Renal pelvis (tissue), 4 donors: ENCODE results near the gene TTC34. TPM values are rescaled to one million over a fixed set of nuclear protein-coding genes. Genes with fewer than 3 reads are reported as not detected.

ENCODE experiments used
- DNase-seq: peaks from one replicate; pipeline ENCODE4 v3.0.0-alpha.2; 2013
- polyA plus RNA-seq, 3 donors: library from polyadenylated mRNA; unstranded; fragments of 120-200 nt; gene quantifications; one replicate each; pipeline ENCODE4 v1.2.1, GENCODE V29; 2013; ENCODE audit not compliant: insufficient read length in 3 of 3

Gene TTC34
- polyA plus RNA-seq, 3 donors: 0.97 to 1.4 (median 1.2) TPM

DNA sequence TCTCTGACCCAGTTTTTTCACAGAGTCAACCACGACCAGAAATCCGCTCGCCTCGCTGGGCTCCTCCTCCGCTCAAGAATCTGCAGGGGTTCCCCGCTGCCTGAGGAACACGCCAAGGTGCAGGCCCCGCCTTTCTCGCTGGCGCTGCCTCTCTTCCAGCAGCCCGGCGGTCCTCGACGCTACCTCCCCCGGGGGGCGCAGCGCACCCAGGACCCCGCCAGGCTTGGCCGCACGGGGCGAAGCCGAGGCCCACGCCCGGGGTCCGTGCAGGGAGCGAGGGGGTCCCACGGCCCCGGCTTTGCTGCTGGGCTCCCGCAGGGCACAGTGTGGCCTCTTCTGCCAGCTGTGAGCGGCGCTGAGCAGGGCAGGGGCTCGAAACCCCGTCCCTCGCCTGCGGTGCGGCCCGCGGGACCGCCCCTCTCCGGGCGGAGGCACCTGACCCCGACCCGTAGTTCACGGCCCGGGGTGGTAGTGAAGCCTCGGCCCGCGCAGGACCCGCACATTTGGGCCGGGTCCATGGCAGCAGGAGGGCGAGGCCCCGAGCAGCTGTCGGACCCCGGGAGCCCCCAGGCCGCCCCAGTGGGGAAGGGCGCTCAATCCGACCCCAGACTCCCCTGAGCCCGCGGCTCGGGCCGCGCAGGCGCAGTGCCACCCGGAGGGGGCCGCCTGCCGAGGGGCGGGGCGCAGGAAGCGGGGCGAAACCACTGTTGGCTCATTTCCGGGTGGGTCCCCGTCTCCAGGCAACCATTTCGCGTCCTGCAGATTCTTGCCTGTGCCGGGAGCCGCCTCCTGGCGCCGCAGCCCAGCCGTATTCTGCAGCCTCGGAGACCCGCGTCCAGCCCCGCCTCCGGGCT, 158.7 kb downstream of the TTC34 start:
- peak; percentile 94 for DNase-seq

DNA sequence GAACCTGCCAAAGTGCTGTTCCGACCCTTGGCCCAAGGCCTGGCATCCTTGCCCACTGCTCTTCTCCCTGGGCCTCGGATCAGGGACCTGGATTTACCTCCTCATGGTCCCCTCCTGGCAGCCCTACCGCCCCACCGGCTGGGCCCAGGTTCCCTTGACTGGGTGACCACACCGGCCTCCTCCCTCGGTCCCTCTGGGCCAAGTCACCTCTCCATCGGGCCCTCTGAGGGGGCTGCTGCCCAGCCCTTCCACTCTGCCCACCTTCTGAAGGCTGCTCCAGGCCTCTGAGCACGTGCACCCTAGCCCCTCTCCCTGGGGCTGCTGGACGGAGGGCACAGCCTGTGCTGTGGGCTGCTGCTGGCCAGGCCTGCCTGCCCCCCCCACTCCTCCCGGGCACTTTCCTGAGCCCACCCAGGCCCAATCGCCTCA, 159.3 kb downstream of the TTC34 start:
- no peak for DNase-seq

DNA sequence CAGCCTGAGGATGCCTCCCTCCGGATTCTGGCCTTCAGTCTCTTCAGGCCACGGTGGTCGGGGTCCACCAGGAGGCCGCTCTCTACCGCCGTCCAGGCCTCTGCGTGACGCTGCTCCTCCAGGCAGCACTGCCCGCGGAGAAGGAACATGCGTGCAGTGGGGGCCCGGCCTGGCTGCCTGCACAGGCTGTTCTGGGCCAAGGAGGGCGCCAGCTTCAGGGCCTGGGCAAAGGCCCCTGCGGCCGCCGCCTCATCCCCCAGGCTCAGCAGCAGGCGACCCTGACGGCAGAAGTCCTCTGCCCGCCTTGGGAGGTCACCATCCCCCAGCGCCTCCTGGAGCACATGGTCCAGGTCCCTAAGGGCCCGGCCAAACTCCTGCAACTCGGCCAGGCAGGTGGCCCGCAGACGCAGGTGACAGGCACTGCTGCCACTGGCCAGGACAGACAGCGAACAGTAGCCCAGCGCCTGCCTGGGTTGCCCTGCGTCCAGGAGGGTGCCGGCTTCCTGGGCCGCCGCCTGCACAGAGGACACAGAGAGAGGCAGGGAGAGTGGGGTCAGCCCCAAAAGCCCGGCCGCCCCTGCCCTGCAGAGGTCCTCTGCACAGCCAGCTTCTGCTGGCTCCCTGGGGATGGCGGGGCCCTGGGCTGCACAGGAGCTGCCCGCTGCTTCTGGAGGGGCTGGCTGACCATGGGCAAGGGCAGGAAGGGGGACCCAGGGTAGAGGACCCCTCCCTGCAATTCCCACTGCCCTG, 159.9 kb downstream of the TTC34 start:
- no peak for DNase-seq

DNA sequence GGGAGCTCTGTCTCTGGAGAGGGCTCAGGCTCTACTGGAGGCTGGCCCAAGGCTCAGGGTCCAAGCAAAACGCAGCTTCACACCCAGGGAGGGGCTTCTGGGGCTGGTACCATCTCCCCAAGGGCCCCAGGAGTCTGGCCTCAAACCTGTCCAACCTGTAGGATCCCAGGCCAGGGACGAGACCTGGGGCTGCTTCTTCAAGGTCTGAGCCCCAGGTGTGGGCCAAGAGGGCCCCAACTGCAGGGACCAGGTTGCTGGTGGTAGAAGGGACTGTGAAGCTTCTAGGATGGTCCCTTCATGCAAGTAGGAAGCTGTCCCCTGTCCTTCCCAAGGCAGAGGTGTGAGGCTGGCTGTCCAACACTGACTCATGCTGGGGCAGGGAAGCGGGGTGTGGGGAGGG, 160.9 kb downstream of the TTC34 start:
- DNase-seq: no peak

DNA sequence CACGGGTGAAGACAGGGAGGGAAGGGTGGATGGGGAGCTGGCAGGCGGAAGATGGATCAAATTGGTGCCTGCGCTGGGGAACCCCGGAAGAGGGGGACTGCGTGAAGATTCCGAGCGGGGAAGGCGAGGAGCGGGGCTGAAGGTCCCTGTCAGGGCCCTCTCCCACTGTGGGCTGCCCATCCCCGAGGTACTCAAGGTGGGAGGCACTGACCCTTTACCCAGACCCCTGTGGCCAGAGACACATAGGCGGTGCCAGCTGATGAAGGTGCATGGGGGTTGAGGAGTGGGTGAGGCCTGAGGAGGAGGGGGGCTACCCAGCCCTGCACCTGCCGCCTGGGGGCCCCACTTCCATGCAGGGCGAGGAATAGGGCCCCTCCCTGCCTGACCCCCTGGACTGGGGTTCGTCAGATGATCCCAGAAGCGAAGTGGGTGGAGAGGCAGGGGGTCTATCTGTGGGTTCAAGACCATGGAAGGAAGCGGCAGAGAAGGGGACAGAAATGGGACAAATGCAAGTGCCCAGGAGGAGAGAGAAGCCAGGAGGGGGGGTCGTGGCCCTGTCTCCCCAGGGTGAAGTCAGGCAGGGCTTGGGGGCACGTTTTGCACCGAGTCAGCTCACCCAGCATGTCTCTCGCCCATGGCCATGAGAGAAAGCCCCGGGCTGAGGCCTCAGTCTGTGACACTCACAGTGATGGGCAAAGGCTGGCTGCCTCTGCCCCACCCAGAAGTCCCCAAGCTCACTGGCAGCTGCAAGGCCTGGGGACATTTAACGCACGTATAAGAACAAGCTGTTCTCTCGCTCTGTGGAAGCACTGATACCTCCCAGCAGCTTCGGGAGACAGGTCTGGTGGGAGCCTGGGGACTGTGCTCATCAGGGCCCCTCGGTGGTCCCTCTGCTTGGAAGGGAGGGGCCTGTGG, 161.6 kb downstream of the TTC34 start:
- no peak for DNase-seq

DNA sequence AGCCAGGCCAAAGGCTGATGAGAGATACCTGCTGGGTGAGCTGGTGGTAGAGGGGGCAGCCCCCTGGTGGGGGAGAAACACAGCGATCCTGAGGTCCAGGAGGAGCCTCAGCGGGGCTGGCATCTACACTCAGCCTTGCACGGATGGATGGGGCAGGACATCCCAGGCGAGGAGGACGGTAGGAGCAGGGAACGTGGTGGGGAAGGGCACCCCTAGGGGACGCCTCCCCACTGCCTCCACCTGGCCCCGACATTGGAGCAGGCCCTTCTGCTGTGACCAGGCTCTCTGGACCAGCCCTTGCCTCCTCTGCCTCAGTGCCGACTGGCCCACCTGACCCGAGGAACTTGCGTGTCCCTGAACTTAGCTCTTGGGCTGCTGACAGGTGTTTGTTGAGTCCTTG, 162.3 kb downstream of the TTC34 start:
- no peak for DNase-seq

DNA sequence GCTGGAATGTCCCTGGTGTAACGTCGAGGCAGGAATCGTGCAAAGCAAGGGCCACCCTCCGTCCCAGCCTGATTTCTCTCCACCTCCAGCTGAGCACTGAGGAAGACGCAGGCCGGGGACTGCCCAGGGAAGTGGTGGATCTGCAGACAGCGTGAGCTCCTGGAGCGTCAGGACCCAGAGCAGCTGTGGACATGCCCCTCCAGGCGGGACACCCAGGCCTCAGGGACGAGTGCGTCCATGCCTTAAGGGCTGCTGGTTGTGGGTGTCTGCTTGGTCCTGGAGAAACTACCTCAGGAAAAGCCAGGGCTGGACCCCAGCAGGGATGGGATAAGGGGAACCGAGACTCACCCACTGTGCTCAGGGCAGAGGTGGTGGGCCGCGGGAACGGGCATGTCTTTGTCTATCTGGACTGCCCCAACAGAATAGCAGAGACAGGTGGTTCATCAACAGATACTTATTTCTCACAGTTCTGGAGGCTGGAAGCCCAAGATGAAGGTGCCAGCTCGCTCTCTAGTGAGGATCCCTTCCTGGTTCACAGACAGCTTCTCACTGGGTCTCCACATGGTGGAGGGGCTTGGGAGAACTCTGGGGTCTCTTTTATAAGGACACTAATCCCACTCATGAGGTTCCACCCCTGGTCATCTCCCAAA, 162.9 kb downstream of the TTC34 start:
- DNase-seq: no peak

DNA sequence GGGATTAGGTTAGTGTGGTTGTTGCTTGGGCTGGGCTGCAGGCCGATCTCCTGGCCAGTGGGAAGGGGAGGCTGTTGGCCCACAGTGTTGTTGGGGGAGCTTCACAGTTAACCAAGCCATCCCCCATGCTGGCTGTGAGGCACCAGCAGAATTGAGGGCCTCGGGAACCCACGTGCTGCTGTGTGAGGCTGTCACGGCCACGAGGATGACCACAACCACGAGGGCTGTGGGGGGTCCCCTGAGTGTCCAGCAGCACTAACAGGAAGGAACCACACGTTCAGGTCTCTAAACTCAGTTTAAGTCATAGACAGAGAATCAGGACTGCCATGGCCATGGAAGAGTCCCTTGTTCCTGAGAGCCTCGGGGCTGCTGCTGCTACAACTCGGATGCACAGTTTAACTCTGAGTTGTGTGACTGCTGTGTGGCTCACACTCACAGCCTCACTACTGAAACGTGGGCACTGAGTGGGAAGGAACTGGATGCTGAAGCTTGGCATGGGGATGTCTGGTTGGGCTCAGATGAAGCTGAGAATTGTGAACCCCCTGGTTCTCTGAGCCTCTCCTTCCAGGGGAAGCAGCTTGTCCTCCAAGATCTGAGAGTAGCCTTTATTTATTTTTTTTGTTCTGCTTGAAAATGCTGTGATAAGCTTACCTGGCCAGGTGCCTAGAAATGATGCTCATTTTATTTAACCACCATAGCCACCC, 163.9 kb downstream of the TTC34 start:
- no peak for DNase-seq

DNA sequence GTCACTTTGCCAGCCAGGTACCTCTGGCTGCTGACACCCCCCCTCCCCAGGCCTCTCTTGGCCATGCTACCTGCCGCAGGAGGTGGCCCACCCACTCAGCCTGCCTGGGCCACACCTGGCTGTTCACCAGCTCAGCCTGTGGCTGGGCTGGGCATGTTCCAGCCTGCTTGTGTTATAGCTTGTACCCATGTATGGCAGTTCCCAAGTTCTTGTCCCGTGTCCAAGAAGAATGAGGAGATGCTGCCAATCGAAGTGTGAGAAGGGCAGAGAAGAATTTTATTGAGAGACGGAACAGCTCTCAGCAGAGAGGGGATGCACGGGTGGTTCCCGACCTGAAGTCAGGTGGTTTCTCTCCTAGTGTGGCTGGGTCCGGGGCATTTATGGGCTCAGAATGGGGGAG, 164.8 kb downstream of the TTC34 start:
- DNase-seq: no peak

DNA sequence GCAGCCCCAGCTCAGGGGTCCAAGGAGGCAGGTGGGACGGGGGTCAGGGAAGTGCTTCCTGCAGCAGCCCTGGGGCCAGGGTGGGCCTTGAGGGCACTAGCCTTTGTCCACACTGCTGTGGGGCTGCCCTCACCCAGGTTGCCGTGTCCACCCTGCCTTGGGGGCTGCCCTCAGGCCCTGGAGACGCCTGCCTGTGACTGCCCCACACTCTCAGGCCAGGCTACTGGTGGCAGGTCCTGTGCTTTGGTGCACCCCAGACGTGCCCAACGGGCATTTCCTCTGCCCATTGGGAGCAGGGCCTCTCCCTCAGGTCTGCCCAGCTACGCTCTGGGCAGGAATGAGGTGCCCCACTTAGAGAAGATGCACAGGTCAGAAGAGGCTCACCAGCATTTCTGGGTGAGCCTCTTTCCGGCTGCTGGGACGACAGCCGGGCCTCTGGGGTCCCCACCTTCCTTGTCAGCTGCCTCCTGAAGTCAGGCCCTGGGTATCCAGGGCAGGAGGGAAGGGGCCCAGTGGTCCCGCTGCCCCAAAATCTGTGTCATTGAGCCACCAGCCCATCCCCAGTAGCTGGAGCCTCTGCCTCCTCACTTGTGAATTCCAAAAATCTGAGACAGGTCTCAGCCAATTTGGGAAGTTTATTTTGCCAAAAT, 166.0 kb downstream of the TTC34 start:
- no peak for DNase-seq

DNA sequence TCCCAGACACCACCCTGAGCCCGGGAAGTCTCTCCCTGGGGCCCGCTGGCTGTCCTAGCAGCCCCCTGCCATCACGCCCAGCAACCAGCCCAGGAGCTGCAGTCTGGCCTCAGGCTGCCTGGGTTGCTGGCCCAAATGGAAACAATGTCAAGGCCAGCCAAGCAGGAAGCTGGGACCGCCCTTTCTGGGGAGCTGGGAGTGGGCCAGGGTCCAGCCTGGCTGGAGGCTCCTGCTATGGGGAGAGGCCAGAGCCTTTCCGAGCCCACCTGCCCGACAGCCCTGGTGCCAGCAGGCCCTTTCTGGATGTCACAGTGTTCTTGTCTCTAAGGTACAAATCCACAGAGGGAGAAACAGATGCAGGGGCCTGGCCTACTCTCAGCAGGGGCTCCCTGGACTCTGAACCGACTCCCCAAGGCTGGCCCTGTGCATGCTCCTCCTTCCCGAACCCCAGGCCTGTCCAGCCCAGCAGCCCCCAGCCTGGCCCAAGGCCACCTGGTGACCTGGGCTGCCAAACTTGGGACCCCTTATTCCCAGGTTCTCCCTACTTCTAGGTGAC, 167.5 kb downstream of the TTC34 start:
- no peak for DNase-seq

DNA sequence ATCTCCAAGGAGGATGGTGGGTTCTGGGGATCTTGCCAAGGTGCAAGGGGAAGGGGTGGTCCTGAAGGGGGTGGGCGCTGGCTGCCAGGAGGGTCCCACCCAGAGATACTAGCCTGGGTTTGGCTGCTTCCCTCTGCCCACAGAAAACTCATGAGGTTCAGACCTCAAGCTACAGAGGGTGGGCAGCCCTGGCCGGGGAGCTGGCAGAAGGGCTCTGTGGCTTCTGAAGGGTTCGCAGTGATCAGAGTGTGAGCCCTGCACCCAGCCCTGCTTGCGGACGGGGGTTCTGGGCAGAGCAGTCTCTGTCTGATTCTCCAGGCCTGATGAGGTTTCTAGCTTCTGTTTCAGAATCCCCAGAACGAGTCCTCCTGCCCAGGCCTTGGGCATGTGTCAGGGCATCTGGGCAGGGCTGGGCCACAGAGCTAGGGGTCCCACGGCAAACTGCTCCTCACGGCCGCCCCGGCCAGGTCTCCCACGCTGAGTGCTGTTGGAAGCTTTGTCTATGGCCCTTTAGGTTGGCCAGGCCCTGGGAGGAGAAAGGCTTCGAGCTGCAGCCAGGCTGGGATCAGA, 168.0 kb downstream of the TTC34 start:
- no peak for DNase-seq

DNA sequence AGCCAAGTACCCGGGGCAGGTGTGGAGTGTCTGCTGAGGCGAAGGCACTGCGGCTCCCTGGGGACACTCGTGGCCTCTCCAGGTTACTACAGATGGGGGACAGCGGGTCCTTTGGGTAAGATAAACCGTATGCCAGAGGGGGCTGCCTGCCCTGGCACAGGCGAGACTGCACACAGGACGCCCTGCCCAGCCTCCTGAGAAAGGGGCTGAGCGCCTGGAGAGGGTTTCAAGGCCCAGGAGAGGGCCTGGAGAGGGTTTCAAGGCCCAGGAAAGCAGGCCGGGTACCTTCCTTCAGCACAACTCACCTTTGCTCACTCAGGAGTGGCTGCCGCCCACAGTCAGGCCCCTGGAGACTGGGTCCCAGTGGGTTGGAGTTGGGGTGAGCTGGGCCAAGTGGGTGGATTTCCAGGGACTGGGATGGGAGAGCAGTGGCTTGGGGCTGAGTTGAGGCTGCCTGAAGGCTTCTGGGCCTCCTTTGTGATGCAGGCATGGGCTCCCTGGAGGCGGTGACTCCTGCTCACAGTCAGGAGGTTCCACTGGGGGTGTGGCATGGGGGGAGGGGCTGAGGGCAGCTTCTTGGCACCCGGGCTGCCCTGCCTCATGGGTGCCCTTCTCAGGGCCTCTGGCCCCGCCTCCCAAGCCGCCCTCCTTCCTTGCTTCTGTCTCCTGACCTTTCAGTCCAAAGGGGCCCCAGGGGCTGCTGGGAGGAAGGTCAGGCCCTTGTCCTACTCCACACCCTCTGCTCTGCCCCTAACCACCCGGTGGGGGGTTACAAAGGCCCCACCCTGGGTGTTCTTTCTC, 168.7 kb downstream of the TTC34 start, which contains the start of gene MMEL1:
TSS of gene MMEL1 (minus strand) at position 456 of the 801 bp plus-strand sequence. CDS start 3,532 bp downstream, outside the sequence.
- DNase-seq: no peak

DNA sequence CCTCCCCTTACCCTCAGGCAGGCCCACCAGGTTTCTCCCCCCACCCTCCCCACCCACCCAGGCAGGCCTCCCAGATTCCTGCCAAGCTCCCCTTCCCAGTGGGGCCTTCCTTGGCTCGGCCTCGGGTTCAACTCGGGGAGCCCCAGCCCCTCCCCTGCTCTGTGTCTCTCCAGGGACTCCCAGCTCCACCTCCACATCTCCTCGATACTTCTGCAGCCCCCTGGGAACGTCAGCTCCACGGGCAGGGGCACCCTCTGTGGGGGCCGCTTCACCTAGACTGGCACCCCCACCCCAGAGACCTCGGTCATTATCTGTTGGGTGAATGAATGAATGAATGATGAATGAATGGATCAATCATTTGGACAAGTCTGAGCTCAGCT, 169.5 kb downstream of the TTC34 start:
- no peak for DNase-seq

DNA sequence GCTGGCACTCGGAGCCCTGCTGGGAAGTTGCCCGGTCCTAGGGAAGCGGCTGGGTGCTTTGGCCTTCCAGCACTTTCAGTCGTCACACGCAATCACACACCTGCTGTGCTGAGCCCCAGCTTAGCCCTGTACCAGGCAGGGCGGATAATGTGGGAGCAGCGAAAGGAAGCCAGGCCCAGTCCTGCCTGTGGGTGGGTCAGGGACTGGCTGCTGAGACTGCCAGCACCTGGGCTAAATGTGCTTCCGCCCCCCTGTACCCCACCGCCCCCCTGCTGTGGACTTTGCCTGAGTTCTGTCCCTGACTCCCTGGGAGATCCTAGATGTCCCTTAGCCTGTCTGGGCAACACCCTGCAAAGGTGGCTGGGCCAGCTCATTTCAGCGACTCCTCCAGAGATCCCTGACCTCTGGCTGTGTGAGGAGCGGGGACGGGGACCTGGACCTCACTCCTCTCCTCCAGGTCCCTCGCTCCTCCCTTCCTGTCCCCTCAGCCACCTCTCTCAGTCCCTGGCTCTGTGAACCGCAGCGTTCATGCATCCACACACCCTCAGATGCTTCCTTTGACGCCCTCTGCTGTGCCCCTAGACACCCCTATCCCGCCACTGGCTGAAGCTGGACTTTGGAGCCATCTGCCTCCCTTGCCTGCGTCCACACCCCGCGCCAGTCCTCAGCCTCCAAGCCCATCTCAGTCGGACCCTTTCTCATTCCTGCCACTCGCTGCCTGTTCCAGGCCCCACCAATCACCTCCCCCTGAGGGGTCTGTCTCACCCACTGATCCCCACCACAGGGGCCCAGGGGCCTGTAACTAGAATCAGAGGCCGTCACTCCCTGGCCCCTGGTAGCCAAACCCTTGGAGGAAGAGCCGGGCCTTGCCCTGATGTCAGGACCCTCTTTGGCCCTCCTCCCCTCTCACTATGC, 170.1 kb downstream of the TTC34 start:
- no peak for DNase-seq

DNA sequence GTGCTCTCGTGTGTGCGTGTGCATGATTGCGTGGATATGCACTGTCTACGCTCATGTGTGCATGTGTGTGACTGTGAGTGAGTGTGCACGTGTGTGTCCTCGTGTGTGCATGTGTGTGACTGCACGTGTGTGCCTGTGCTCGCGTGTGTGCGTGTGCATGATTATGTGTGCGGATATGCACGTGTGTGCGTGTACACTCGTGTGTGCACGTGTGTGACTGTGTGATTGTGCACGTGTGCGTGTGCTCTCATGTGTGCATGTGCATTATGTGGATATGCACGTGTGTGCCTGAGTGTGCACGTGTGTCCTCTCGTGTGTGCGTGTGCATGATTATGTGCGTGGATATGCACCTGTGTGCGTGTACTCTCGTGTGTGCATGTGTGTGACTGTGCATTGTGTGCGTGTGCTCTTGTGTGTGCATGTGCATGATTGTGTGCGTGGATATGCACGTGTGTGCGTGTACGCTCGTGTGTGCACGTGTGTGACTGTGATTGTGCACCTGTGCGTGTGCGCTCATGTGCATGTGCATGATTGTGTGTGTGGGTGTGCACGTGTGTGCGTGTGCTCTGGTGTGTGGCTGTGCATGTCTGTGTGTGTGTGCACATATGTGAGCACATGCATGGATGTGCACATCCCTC, 170.9 kb downstream of the TTC34 start:
- no peak for DNase-seq
